ENCODE measurements around the gene LRP1. TPM values are rescaled to one million over a fixed set of nuclear protein-coding genes. Genes with fewer than 3 reads are reported as not detected.

The LRP1 gene
- polyA plus RNA-seq, 1 donor (not counting 4 experiments of a cell fraction or from before 2014, with no cell fraction given) = 4.9 TPM

DNA sequence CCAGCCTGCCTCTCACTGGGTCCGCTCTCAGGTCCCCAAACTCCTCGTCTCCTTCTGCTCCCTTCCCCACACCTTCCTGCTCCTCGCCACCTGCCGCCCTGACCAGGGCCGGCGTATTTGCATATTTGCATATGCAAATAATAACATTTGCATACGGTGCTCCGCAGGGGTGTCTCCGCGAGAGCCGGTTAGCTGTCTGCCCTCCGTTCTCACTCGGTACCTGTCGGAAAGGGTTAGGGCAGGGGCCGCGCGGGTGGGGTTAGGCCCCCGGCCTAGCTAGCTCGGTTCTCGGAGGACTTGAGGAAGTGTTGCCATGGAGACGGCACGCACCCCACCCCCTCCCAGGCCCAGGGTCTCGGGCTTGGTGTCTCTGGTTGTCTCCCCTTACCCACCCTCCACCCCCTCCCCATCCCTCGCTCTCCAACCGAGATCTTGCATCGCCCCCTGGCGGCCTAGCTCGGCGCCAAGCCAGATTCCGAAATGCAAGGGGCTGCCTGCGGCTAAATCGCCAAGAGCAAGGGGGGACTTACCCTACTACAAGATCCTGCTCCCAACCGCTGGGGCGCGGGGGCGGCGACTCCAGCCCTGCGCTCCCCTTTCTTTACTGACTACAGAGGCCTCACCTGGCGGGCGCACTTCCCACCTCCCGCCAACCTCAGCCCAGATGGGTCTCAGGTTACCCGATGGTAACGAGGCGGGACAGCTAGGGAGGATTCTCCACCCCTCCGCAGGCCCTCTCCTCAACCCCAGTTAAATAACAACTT lies 114.6 kb downstream of the LRP1 start:
- TF ChIP-seq, protein P1, sequence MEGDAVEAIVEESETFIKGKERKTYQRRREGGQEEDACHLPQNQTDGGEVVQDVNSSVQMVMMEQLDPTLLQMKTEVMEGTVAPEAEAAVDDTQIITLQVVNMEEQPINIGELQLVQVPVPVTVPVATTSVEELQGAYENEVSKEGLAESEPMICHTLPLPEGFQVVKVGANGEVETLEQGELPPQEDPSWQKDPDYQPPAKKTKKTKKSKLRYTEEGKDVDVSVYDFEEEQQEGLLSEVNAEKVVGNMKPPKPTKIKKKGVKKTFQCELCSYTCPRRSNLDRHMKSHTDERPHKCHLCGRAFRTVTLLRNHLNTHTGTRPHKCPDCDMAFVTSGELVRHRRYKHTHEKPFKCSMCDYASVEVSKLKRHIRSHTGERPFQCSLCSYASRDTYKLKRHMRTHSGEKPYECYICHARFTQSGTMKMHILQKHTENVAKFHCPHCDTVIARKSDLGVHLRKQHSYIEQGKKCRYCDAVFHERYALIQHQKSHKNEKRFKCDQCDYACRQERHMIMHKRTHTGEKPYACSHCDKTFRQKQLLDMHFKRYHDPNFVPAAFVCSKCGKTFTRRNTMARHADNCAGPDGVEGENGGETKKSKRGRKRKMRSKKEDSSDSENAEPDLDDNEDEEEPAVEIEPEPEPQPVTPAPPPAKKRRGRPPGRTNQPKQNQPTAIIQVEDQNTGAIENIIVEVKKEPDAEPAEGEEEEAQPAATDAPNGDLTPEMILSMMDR (optimal IDR thresholded peaks at IDR 0.05 in 1 of 3, IDR thresholded peaks at IDR 0.05 in 1 of 3, conservative IDR thresholded peaks at IDR 0.05 in 1 of 3; ENCODE audit: extremely low read depth in 1 of 3, insufficient read depth in 2 of 3, low read length in 3 of 3) = peak in 2 of 3 experiments; percentile 35 to 80
- TF ChIP-seq EZH2 (IDR thresholded peaks at IDR 0.05; ENCODE audit: low read length) = no peak
- Histone ChIP-seq H4K20me1 (ENCODE audit: control insufficient read depth, extremely low read depth, insufficient read depth, low read length) (no peaks in the 10 kb centered on the region), H3K9me3 (ENCODE audit: control insufficient read depth, low read depth, low read length) (no peaks in the 10 kb centered on the region), H3K79me2 (ENCODE audit: control insufficient read depth, insufficient read depth, low read length) (no peaks in the 10 kb centered on the region), H2AFZ (ENCODE audit: control insufficient read depth, low read length) (no peak overlapping the region), H3K27me3 (ENCODE audit: control insufficient read depth, extremely low read depth, insufficient read depth, low read length) (peaks cover 57% of the 10 kb centered on the region), H3K9ac (ENCODE audit: control insufficient read depth, extremely low read depth, insufficient read depth, low read length) (no peak overlapping the region), H3K4me1 (ENCODE audit: control insufficient read depth, extremely low read depth, insufficient read depth, low read length) (peaks cover 39% of the 10 kb centered on the region), H3K4me3 (ENCODE audit: control insufficient read depth in 2 of 3, extremely low read depth in 1 of 3, insufficient read depth in 2 of 3, low read depth in 1 of 3, low read length in 3 of 3) (peak overlapping the region in 2 of 3 experiments; percentile 55 to 66), H3K4me2 (ENCODE audit: control insufficient read depth, extremely low read depth, insufficient read depth, low read depth, low read length) (peak overlapping the region; percentile 82), H3K36me3 (ENCODE audit: control insufficient read depth in 2 of 2, extremely low read depth in 1 of 2, insufficient read depth in 2 of 2, low read length in 2 of 2) (peaks cover 0 to 3% of the 10 kb centered on the region in 2 experiments), H3K27ac (ENCODE audit: control insufficient read depth, insufficient read depth, low read length) (no peak overlapping the region), H3K9me1 (ENCODE audit: control insufficient read depth, extremely low read depth, insufficient read depth, low read length) (no peaks in the 10 kb centered on the region)
- dilution Hi-C loops (cut with MboI; ENCODE audit: extremely low pct_ligation_motif_present, low sequenced_read_pairs) = no loop called here
- DNase-seq (ENCODE audit: low read depth, low spot score) (no peak), FAIRE-seq (no peak)

DNA sequence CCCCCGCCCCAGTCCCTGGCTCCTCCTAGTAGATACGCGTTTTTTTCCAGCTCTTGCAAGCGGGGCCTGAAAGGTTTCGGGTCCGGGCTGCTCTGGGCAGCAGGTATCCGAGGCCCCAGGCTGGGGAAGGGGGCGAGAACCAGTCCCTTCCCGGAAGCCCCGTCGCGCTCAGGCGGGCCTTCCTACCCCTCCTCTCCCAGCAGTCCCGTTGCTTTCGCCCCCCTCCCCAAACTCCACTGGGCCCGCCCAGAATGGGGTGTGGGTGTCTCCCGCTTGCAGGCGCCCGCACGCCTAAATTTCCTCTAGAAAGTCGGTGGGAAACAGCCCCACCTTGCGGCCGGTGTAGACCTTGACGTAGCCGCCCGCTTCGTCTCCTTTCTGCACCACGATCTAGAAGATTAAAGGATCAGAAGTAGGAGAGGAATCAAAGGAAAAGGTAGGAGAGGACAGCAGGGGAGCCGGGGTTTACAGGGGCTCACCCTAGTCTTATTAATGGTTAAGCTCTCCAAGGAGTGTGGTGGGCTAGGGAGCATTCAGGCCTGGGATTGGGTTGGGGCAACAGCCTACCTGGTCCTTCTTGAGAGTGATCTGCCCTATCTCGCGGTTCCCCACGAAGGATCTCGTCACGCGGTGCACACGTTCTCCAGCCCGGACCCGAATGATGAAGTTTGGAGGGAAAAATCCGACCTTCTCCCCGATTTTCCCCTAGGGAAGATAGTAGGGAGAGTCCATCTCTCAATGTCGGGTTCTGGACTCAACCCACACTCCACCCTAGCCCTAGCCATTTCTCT lies 115.4 kb downstream of the LRP1 start:
- dilution Hi-C loops (cut with MboI; ENCODE audit: extremely low pct_ligation_motif_present, low sequenced_read_pairs) = no loop called here
- no peaks in the 10 kb centered on the region for H3K9me1 ChIP-seq (ENCODE audit: control insufficient read depth, extremely low read depth, insufficient read depth, low read length)
- DNase-seq (ENCODE audit: low read depth, low spot score) (no peak), FAIRE-seq (peak; percentile 29)
- H3K27me3 ChIP-seq (ENCODE audit: control insufficient read depth, extremely low read depth, insufficient read depth, low read length) = peaks cover 55% of the 10 kb centered on the region
- TF ChIP-seq, protein P1 (optimal IDR thresholded peaks at IDR 0.05 in 1 of 3, IDR thresholded peaks at IDR 0.05 in 1 of 3, conservative IDR thresholded peaks at IDR 0.05 in 1 of 3; ENCODE audit: extremely low read depth in 1 of 3, insufficient read depth in 2 of 3, low read length in 3 of 3) = peak in 2 of 3 experiments; percentile 82 to 86
- TF ChIP-seq EZH2 (IDR thresholded peaks at IDR 0.05; ENCODE audit: low read length) = peak; percentile 69
- peak overlapping the region; percentile 82 for H3K4me2 ChIP-seq (ENCODE audit: control insufficient read depth, extremely low read depth, insufficient read depth, low read depth, low read length)
- H3K4me3 ChIP-seq (ENCODE audit: control insufficient read depth in 2 of 3, extremely low read depth in 1 of 3, insufficient read depth in 2 of 3, low read depth in 1 of 3, low read length in 3 of 3) = peak overlapping the region in 2 of 3 experiments; percentile 55 to 66
- H3K79me2 ChIP-seq (ENCODE audit: control insufficient read depth, insufficient read depth, low read length) = no peaks in the 10 kb centered on the region
- peaks cover 30% of the 10 kb centered on the region for H3K4me1 ChIP-seq (ENCODE audit: control insufficient read depth, extremely low read depth, insufficient read depth, low read length)
- H3K36me3 ChIP-seq (ENCODE audit: control insufficient read depth in 2 of 2, extremely low read depth in 1 of 2, insufficient read depth in 2 of 2, low read length in 2 of 2) = peaks cover 0 to 3% of the 10 kb centered on the region in 2 experiments
- H4K20me1 ChIP-seq (ENCODE audit: control insufficient read depth, extremely low read depth, insufficient read depth, low read length) = no peaks in the 10 kb centered on the region
- H3K27ac ChIP-seq (ENCODE audit: control insufficient read depth, insufficient read depth, low read length) = no peak overlapping the region
- H3K9me3 ChIP-seq (ENCODE audit: control insufficient read depth, low read depth, low read length) = no peaks in the 10 kb centered on the region
- H3K9ac ChIP-seq (ENCODE audit: control insufficient read depth, extremely low read depth, insufficient read depth, low read length) = peak overlapping the region; percentile 28
- peak overlapping the region; percentile 43 for H2AFZ ChIP-seq (ENCODE audit: control insufficient read depth, low read length)
